PC-9 (cell line): ENCODE measurements around the gene SC5D.

Source experiments
- EZH2 ChIP-seq: fragments of 200-600 bp; sonication (generic); IDR thresholded peaks from 2 replicates; pipeline ENCODE4 v1.8.0; 2017; ENCODE audit warnings: antibody characterized with exemption, low read depth
- TF ChIP-seq, protein P1 (sequence below): fragments of 200-600 bp; sonication (generic); conservative IDR thresholded peaks from 2 replicates; pipeline ENCODE4 v1.6.1; 2017; ENCODE audit warnings: mixed run types, antibody characterized with exemption, mild to moderate bottlenecking, moderate library complexity

DNA sequence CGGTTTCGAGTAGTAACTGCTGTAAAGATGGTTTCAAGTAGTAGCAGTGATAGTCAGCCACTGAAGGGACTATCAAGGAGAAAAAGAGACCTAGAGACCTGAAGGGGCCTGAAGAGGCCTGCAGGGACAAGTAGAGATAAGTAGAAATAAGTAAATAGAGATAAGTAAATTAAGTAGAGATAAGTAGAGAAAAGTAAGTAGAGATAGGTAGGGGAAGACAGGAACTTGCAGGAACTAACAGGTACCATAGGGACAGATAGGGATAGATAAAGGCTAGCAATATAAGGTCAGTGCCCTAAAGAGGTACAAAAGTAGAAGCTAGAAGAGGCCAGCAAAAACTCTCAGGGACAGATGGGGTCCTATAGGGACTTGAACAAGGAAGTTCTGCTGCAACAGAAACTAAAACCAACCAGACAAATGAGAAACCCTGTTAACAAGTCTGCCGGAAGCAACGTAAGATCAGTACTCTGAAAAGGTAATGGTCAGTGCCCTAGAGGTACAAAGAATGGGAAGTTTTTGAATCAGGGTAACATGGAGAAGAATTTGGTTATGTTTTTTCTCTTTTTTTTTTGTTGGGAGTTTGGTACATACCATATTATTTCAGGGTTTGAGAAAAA lies 9.6 kb upstream of the SC5D start:
- TF ChIP-seq, protein P1, sequence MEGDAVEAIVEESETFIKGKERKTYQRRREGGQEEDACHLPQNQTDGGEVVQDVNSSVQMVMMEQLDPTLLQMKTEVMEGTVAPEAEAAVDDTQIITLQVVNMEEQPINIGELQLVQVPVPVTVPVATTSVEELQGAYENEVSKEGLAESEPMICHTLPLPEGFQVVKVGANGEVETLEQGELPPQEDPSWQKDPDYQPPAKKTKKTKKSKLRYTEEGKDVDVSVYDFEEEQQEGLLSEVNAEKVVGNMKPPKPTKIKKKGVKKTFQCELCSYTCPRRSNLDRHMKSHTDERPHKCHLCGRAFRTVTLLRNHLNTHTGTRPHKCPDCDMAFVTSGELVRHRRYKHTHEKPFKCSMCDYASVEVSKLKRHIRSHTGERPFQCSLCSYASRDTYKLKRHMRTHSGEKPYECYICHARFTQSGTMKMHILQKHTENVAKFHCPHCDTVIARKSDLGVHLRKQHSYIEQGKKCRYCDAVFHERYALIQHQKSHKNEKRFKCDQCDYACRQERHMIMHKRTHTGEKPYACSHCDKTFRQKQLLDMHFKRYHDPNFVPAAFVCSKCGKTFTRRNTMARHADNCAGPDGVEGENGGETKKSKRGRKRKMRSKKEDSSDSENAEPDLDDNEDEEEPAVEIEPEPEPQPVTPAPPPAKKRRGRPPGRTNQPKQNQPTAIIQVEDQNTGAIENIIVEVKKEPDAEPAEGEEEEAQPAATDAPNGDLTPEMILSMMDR = no peak
- no peak for TF ChIP-seq EZH2
